ENCODE results near the gene HAPSTR1.
"Not testable (repeated sequence)": the region's sequence is repeated elsewhere in the genome, so short reads cannot be mapped to it uniquely, and the experiment has no call there.

Gene HAPSTR1

DNA sequence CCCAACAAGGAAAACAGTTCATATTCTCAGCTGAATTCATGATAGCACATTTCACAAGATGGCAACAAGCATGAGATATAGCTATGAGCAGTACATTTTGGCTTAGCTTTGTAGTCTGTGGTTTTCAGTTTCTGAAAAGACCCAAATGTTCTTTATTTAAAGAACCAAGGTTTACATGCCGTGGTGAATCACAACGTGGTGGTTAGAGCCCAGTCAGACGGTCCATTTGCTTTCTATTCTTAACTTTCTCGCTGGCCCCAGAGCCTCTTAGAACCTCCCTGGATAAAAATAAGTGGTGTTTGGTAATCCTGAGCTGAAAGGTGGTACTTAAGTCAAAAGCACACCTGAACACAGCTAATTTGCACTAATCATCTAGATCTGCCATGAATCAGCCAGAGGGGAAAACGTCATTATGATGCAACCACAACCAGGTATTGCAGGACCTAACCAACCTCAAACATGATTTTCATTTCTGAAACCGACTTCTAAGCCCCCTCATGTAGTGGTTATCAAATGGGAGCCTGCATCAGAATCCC is 18.6 kb upstream of the HAPSTR1 start:
- no peak for DNase-seq

DNA sequence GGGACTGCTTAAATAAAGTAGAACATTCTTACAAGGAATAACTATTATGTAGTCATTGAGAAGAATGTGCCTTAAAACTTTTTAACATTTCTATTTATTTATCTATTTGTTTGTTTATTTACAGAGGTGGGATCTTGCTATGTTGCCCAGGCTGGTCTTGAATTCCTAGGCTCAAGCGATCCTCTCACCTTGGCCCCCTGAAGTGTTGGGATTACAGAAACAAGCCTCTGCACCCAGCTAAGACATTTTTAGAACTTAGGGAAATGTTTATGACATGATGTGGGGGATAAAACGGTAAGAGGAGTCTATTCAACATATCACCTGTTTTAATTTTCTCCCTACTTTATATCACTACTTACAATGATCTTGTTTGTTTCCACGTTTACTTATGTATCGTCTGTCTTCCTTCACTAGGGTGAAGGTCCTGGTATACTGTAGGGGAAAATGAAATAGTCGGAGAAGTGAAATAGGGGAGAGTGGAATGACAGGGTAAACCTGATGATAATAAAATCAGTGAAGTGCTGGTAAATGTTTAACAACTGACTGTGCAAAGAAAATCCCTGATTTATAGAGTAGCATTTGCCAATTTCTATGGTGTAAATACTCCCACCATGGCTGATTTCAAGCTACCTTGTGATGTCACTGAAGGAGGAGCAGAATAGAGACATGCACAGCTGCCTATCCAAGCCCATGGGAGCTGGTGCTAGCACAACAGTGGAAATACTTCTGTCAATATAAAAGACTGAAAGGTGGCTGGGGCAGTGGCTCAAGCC is 16.0 kb upstream of the HAPSTR1 start:
- DNase-seq = peak; percentile 3

DNA sequence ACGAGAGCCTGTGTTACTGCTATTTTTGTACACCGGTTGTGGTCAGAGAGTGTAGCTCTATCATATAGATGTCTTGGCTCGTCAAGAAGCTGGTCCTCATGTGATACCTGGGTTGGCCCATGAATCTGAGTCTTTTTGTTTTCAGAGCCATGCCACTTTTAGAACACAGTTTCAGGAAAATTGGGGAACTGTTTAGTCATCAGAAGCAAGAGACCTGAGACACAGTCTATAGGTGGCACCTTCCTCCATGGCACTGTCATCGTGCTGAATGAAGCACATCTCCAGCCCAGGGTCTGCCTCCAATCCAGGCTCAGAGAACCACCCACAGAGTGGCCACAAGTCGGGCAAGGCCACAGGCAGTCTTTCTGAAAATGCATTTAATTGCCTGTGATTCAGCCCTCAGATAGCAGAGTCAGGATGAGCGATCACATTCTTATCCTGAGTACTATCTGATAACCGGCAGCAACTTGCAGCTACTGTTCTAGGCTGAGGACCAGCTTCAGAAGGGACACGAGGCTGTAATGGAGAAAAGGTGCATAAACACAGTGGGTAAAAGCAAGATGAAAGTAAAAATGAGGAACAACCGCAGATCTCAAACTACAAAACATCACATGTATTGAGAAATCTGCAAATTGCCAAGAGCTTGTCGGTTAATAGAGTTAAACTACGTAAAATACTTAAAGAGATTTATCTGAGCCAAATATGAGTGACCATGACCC is 14.2 kb upstream of the HAPSTR1 start:
- no peak for DNase-seq

DNA sequence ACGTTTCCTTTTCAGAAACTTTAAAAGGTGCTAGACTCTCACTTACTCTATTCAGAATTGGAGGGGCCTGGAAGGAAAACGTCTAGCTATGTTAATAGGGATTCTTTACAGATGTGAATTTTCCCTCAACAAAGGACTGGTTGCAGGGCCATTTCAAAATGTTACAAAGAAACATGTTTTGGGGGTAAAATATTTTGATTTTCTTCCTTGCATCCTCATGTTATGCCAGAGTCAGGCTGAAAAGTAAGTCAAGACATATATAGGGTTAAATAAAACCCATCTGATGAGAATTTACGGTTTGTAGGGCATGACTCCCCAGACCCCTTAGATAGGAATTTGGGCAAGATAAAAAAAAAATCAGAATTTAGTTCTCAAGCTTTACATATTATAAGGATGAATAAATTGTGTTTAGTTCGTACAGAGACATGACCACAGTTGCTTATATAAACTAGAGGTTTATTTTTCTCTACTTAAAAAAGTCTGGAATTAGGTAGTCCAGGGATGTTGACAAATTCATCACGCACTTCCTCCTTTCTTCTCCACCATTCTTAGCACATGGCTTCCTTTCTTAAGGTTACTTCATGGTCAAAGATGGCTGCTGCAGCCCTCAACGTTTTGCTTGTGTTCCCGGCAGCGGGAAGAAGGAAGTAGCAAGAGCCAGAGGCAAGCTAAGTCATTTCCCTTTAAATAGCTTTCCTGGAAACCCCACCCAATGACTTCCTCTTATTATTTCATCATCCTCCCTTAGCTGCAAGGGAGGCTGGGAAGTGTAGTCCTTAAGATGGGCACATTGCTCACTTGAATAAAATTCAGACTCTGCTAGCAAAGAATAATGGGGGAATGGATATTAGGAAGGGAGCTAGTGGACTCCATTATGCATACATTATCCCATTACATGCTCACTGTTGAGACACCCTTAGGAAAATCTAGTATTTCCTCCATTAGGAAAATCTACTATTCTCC is 12.7 kb upstream of the HAPSTR1 start:
- DNase-seq = peak; percentile 57

DNA sequence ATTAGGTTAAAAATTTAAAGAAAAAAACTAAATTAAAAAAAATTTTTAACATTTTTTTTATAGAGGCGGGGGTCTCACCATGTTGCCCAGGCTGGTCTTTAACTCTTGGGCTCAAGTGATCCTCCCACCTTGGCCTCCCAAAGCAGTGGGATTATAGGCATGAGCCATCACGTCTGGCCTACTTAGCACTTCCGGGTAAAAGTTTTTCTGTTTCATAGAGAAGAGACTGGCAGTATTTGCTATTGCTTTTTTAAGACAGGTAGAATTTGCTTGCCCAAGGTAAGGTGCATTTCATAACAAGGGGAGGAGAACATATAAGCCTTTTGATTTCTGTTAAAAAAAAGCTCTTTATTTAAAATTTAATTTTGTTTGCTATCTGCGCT is 12.0 kb upstream of the HAPSTR1 start:
- DNase-seq = no peak

DNA sequence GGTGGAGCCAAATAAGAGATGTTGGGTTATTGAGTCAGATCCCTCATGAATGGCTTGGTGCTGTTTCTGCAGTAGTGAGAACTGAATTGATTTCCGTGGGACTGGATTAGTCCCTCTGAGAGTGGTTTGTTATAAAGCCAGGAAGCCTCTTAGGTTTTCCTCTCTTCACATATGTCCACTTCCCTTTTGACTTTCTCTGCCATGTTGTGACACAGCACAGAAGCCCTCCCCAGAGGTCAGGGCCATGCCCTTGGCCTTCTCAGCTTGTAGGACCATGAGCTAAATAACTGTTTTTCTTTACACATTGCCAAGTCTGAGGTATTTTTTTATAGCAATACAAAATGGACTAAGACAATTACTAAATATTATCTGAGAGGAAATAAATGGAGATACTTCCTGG is 10.3 kb upstream of the HAPSTR1 start:
- DNase-seq = no peak

DNA sequence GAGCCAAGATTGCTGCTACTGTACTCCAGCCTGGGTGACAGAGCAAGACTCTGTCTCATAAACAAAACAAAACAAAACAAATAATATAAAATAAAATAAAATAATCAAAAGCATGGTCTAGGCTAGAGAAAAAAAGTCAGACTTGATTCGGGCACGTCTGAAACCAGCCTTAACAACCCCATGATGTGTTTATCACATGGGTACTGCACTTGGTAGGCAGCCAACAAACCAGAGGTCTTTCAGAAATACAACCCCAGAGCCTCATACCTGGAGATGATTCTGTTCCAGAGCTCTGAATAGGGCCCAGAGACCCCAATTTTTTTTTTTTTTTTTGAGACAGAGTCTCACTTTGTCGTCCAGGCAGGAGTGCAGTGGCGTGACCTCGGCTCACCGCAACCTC is 9.6 kb upstream of the HAPSTR1 start:
- no peak for DNase-seq

DNA sequence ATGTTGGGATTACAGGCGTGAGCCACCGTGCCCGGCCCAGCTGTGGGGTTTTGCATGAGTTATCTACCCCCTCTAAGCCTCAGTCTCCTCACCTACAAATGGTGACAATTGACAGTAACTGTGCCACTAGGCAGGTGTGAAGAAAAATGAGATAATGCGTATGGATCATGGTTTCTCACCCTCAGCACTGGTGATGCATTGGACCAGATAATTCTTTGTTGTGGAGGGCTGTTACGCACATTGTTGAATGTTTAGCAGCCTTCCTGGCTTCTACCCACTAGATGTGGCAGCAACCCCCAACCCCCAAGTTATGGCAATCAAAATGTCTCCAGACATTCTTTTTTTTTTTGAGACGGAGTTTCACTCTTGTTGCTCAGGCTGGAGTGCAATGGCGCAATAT is 9.0 kb upstream of the HAPSTR1 start:
- DNase-seq = no peak

DNA sequence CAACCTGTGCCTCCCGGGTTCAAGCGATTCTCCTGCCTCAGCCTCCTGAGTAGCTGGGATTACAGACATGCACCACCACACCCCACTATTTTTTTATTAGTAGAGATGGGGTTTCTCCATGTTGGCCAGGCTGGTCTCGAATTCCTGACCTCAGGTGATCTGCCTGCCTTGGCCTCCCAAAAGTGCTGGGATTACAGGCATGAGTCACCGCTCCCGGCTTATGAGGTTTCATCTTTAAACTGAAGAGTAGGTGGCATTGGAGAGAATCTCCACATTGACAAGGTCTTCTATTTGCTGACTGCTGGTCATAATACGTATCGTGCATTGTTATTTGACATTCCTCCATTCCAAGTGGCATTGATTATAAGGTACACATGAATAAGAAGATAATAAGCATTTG is 3.7 kb upstream of the HAPSTR1 start:
- not testable (repeated sequence) for DNase-seq

DNA sequence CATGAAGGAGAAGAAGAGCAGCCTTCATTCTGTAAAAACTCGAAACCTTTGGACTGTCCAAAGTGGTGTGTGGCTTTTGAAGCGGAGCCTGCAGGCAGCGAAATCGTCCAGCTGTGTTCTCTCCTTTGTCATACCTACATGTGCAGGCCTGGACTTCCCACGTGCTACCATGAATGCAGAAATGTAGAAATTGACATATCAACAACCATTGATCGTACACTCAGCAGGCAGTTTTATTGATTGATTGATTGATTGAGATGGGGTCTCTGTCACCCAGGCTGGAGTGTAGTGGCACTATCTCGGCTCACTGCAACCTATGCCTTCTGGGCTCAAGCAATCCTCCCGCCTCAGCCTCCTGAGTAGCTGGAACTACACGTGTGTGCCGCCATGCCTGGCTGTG is 2.6 kb upstream of the HAPSTR1 start:
- no peak for DNase-seq

DNA sequence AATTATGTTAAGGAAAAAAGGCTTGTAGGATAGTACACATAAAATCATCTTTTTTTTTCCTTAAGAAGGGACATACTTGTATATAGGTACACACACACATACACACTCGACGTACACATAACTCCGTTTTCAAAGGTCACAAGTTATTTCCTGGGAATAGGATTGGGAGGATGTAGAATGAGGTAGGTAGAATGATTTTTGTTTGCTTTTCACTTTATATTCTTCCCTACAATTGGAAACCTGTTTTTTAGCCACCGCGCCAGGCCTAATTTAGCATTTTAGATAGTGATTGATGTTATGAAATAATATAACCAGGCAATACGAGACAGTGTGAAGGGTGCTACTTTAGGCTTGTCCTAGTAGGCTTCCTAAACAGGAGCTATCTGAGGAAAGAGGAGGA is 1.8 kb upstream of the HAPSTR1 start:
- DNase-seq = no peak

DNA sequence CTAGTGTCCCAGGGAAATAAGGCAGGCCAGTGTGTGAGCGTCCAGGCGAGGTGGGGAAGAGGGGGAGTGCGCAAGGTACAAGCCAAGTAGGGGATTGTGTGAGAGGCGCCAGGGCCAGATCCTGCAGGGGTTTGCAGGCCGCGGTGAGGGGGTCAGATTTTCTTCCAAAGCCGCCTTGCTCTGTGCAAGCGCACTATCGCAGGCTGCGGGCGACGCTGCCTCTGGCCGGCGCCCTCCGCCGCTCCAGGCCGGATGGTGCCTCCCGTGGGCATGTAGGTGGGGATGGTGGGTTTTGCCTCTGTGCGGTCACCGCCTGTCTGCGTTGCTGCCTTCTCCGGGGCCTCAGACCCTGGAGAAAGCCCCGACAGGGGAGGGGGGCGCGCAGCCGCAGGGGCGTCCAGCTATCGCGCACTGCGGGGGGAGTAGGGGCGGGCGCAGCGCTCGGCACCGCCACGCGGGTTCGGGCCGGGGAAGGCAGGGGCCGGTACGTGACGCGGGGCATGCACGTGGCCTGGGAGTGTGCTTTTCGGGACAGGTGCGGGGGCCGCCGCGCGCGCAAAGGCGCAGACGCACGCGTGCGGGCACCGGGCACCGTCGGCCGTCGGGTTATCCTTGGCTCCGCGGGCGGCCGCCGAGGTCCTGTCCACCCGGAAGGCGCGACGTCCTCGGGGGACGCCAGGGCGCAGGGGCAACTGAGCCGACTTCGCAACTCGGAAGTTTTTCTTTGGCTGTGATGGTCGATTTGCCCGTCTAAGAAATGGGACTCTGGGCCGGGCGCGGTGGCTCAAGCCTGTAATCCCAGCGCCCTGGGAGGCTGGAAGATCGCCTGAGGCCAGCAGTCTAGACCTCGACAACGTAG is 1.1 kb upstream of the HAPSTR1 start:
- peak; percentile 63 for DNase-seq

DNA sequence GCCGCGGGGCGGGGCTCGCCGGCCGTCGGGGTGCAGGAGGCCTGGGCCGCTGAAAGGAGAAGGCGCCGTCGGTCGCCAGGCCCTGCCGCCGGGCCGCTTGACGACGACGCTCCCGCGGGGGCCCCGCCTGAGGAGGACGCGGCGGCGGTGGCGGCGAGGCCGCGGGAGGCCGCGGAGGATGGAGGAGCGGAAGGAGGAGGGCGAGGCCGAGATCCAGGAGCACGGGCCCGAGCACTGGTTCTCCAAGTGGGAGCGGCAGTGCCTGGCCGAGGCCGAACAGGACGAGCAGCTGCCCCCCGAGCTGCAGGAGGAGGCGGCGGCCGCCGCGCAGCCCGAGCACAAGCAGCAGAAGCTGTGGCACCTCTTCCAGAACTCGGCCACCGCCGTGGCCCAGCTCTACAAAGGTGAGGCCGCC is 430 bp downstream of the HAPSTR1 start:
- DNase-seq = peak; percentile 73

DNA sequence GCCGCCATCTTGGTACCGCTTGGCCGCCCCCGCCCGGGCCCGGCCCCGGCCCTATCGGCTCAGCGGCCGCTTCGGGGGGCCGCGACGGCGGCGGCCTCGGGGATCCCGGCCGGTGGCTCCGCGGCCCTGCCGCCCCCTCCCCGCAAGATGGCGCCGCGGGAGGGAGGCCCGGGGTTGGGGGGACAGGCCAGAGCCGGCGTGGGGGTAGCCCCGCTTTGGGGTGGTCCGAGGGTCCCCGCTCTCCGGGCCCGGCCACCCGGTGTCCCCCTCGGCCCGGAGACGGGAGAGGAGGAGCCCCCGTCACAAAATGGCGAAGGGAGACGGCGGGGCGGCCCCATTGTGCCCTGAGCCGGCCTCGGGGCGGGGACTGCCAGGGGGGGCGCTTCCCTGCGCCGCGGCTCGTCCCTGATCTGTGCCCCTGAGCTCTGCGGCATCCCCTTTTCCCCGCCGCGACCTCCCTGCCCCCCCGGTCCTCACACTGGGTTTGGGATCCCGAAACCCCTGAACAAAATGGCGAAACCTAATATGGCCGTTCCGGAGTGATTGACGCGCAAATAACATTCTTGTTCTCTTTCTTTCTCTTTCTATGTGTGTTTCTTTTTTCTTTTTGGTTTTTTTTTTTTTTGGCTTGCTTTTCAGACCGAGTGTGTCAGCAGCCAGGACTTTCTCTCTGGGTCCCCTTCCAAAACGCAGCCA is 986 bp downstream of the HAPSTR1 start:
- DNase-seq = peak; percentile 43

DNA sequence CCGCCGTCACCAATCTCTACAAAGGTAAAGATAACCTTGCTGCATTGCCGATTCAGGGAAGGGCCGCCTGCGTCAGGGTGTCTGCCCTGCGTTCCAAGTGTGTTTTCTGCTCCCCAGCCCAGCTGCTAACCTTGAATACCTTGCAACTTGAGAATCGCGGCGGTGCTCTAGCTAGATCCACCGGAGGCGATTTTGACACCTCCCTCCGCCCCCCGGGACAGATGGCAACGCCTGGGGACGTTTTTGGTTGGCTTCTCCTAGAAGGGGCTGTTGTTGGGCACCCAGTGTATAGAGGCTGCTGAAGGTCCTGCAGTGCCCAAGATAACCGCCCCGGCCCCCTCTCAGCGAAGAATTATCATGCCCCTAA is 1.5 kb downstream of the HAPSTR1 start:
- DNase-seq = peak; percentile 50

DNA sequence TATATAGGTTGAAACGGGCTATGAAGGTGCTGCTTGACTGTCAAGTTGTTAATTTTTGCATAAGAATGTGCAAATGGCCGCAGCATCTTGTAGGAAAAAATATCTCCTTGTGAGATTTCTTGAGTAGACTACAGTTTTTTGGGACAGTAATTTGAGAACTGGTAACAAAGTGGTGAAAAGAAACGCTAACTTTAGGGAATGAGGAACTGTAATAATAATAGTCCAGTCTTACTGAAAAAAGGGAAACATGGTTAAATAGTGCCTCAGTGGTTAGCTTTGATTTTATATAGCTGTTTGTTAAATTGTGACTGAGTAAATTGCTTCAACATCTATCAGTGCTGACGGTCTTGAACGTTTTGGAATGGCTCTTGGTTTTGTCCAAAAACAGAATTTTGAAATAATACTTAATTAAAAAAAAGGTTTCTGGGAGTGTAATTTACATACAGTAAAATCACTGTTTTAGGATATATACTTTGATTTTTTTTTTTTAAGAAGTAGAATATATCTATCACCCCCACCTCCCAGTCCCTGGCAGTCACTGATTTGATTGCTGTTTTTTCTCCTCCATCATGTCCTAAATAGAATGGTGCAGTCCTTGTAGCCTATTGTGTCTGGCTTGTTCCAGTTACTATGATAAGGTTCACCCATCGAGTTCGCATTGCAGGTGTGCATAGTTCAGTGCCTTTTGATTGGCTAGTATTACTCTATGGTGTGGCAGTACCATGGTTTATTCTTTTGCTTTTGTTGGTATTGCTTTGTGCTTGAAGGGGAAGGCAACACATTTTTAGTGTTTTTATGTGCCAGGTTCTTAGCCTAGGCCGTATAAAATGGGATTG is 2.8 kb downstream of the HAPSTR1 start:
- DNase-seq = no peak

DNA sequence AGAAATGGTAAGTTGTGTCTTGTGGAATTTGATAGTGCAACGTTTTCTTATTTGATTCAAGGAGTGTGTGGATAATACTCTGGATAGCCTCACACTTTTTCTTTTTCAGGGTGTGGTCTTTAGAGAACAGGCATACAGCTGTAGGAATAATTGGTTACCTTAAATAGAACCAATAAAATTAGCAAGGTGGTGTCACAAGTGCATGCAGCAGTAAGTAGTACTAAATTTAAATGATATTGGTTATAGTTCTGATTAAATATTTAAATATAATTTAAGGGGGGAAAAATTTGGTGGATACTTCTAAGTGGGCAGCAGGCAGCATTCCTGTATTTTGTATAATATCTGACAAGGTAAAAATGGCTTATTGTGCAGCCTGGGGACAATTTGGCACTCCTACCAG is 3.7 kb downstream of the HAPSTR1 start:
- DNase-seq = no peak

DNA sequence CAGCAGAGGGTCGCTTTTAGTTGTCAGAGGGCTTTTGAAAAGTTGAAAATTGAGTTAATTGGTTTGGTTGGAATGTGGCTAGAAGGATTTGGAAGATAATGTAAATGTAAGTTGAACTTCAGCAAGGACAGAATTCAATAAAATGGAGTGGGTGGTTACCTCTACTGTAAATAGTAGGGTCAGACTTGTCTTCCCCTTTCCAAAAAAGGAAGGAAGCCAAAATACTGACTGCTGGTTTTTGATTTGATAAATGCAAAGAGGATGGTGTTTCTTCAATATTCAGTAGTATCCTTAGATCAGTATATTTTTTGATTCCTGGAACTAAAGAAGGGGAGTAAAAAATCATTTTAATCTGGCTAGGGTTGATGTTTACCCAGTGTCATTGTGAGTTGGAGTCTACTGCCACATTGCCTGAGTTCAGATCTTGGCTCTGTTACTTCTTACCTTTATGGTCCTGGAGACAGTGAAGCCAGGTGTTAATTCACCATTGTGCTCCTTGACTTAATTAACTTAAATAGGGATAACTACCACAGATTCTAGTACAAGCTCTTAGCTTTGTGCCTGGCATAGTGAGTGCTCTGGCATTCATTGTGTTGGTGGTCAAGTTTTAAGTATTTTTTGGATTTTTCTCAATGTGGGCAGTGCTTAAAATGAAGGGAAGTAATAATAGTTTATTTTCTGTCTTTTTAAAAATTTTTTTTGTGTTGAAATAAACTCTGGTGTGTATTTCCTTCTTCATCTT is 4.4 kb downstream of the HAPSTR1 start:
- no peak for DNase-seq

DNA sequence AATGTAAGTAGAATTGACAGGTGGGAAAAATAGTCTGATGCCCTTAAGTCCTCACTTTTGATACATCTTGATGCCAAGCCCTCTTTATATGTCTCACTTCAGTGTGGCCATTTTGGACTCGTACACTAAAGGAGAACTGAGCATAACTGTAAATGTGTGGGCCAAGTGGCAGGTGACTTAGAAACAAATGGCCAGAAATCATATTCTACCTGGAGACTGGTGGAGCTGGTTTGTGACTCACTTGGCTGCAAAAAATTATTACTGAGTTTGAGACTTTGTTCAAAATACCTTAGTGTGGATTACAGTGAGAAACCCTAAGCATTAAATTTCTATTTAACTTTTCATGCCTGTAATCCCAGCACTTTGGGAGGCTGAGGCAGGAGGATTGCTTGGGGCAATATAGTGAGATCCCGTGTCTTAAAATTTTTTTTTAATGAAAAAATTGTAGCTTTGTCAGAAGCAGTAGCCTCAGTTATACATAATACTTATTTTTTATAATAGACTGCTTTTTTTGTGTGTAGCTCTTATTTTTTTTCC is 5.0 kb downstream of the HAPSTR1 start:
- DNase-seq = no peak

All from DMS53 (cell line).